Panc1 (cell line): ENCODE measurements around the gene APOL2.

ENCODE experiments used
- CTCF ChIP-seq: fragments of 450-650 bp; IDR thresholded peaks from 2 replicates; pipeline ENCODE4 v1.5.1; 2017; ENCODE audit warnings: mild to moderate bottlenecking
- POLR2AphosphoS5 ChIP-seq: IDR thresholded peaks from 2 replicates; pipeline ENCODE4 v1.6.1; 2012; ENCODE audit warnings: mild to moderate bottlenecking, low read depth, low read length, moderate library complexity
- REST ChIP-seq, 2 experiments: IDR thresholded peaks; 2 replicates each; pipeline ENCODE4 v1.6.1; 2011 to 2012; ENCODE audit warnings: low read depth in 2 of 2, control low read depth in 1 of 2, low read length in 1 of 2, mild to moderate bottlenecking in 1 of 2, moderate library complexity in 1 of 2; ENCODE audit not compliant: insufficient read depth in 1 of 2

GRCh38 chr22:36243986-36244385 lies 4.7 kb upstream of the APOL2 start:
- TF ChIP-seq CTCF = no peak
- TF ChIP-seq POLR2AphosphoS5 = no peak
- no peak for TF ChIP-seq REST (IDR thresholded peaks at IDR 0.05; ENCODE audit: insufficient read depth in 1 of 2, low read depth in 2 of 2, low read length in 1 of 2)
